OCI-LY1 (cell line): Measurements from ENCODE around the gene HAUS8.

Experiments
- CTCF ChIP-seq: fragments of 200-600 bp; sonication (generic), shearing (Covaris generic); IDR thresholded peaks from 2 replicates; pipeline ENCODE4 v1.5.1; 2017; ENCODE audit warnings: mild to moderate bottlenecking, antibody characterized with exemption, low read length, moderate library complexity, mixed read lengths
- EZH2 ChIP-seq: fragments of 200-600 bp; sonication (generic), shearing (Covaris generic); IDR thresholded peaks from 2 replicates; pipeline ENCODE4 v1.8.0; 2017; ENCODE audit warnings: borderline replicate concordance, mixed run types, mild to moderate bottlenecking, antibody characterized with exemption, low read length, moderate library complexity, mixed read lengths

- no peak for TF ChIP-seq EZH2
- peak; percentile 64 for TF ChIP-seq CTCF
These were observed 4.6 kb upstream of the HAUS8 start for GRCh38 chr19:17079710-17080439.
